HG03066 (cell line): ENCODE results near the gene GPC1.
"Not testable (repeated sequence)": the region's sequence is repeated elsewhere in the genome, so short reads cannot be mapped to it uniquely, and the experiment has no call there.

ENCODE experiments used
- ATAC-seq: cut with Tn5 transposase; IDR thresholded peaks from one replicate; pipeline ENCODE4 v1.9.1; 2021; ENCODE audit warnings: low read depth; ENCODE audit not compliant: unreplicated experiment

Gene GPC1

DNA sequence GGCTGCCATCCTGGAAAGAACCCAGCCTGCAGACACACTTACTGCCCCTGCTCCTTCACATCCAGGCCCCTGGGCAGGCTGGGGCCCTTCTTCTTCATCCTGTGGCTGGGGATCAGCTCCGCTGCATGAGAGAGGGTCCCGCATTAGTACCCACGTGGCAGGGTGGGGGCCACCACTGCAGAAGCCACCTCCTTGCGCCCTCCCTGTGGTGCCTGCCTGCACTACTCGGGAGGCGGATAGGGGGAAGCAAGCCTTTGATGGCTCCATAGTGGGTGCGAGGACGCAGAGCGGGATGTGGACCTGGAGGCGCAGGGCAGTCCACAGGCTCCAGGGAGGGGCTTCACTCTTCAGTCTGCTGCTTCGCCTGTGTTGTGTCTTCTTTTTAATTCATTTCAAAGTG, 46.7 kb downstream of the GPC1 start:
- no peak for ATAC-seq

DNA sequence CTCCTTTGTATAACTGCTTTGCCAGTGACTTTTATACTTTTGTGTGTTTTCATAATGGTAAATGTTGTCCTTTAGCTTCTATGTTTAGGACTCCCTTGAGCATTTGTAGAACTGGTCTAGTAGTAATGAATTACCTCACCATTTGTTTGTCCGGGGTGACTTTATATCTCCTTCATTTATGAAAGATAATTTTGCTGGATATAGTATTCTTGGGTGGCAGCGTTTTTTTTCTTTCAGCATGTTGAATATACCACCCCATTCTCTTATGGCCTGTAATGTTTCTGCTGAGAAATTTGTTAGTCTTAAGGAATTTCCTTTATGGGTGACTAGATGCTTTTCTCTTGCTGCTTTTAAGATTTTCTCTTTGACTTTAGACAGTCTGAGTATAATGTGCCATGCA, 56.0 kb downstream of the GPC1 start:
- ATAC-seq = no peak

DNA sequence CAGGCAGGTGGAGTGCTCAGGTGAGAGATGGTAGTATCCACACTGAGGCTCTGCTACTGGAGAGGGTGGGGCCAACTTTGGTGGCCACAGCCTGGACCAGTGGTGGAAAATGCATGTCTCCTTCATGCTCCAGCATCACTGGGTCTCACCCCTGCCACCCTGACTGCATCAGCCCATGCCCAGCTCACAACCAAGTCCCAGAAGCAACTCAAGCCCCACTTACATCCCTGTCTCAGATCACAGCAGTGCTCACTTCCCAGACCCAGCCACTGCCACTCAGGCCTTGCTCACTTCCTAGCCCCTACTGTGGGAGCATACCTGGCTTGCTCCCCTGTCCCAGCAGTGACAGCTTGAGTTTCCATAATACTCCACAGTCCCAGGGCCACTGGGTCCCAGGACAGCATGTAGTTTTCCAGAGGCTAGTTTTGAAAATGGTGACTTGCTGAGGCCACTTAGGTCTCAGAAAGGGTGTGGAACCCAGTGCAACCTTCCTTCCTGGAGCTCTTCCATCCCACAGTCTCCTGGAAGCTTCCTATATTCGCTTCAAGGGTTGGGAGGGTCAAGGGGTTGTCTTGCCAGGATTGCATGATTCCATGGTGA, 58.8 kb downstream of the GPC1 start:
- ATAC-seq = no peak

DNA sequence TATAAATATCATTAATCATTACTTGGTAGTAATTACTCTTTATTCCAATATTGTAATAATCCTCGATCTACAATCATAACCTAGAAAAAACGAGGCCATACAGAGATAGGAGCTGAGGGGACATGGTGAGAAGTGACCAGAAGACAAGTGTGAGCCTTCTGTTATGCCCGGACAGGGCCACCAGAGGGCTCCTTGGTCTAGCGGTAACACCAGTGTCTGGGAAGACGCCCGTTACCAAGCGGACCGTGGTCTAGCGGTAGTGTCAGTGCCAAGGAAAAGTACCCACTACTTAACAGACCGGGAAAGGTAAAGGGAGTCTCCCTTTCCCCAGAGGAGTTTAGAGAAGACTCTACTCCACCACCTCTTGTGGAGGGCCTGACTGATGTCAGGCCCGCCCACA, 59.5 kb downstream of the GPC1 start:
- not testable (repeated sequence) for ATAC-seq

DNA sequence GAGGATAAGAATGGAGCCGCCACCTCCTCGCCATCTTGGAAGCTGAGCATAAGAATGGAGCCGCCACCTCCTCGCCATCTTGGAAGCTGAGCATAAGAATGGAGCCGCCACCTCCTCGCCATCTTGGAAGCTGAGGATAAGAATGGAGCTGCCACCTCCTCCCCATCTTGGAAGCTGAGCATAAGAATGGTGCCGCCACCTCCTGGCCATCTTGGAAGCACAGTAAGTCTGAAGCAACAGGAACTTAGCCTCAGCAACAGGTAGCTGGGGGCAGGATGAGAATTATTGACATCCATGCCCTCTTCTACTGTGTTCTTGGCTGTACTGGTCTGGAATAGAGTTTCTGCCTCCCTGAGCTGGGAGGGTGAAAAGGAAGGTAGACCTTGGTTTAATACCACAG, 61.6 kb downstream of the GPC1 start:
- not testable (repeated sequence) for ATAC-seq

DNA sequence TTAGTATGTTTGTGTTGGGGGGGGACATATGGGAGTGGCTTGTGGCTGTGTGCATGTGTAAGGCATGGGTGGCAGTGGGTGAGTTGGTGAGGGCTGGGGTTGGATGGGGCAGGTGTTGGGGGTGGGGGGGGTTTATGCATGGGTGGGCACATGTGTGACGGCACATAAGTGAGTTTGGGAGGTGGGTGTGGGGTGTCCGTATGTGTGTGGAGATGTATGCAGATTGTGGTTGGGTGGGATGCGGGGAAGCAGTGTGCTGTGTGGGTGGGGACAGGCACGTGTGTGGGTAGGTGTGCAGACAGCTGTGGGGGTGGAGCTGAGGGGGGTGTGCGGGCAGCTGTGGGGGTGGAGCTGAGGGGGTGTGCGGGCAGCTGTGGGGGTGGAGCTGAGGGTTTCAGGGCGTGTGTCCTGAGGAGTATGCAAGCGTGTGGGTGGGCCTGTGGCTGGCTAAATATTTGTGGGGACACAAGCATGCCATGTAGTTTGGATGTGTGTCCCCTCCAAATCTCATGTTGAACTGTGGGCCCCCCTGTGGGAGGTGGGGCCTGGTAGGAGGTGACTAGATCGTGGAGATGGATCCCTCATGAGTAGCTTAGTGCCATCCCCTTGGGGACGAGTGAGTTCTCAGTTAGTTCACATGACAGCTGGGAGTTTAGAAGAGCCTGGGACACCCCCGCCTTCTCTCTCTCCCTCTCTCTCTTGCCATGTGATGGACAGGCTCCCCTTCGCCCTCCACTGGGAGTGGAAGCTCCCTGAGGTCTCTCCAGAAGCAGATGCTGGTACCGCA, 62.9 kb downstream of the GPC1 start:
- ATAC-seq = no peak

DNA sequence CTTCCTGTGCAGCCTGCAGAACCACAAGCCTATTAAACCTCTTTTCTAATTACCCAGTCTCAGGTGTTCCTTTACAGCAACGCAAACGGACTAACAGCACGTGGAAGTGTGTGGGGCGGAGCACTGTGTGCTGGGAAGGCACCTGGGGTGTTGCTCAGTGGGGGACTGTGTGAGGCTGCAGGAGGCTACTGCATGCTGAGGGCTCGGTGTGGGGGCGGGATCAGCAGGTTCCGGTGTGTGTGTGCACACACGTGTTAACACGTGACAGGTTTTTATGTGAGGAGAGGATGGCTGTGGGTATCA, 63.4 kb downstream of the GPC1 start:
- no peak for ATAC-seq

DNA sequence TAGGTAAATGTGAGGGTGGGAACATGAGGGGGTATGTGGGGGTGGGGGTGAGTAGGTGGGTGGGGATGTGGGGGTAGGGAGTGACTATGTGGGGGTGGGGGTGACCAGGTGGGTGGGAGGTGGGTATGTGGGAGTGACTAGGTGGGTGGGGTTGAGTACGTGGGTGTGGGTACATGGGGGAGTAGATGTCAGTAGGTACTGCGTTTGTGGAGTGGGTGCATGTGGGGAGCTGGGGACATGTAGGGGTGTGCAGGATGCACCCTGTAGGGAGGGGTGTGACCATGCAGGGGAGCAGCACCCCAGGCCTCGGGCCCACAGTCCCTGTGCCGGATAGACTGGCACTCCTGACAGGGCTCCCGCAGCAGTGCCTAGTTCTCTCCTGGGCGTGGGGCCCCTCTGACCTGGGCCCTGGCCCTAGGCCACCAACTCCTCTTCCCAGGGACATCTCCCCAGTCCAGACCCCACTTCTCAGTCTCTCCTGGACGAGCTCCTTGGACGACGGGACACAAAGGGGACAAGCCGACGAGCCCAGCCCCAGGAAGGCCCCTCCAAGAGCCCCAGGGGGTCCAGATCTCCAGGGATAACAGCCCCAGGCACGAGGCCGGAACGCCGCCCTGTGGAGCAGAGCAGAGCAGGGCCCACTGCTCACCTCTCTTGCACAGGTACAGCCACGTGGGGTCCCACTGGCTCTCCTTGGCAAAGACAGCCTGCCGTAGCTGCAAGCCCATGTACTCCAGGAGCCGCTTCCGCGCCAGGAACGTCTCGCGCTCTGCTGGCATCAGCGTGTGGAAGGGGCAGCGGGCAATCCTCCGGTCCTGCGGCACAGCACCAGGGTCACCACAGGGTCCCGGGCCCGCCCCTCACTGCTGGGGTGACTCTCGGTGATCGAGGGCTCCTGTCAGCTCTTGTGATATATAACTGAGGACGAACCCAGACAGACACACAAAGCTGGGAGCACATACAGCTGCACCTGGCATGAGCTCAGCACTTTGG, 64.1 kb downstream of the GPC1 start:
- ATAC-seq = no peak

DNA sequence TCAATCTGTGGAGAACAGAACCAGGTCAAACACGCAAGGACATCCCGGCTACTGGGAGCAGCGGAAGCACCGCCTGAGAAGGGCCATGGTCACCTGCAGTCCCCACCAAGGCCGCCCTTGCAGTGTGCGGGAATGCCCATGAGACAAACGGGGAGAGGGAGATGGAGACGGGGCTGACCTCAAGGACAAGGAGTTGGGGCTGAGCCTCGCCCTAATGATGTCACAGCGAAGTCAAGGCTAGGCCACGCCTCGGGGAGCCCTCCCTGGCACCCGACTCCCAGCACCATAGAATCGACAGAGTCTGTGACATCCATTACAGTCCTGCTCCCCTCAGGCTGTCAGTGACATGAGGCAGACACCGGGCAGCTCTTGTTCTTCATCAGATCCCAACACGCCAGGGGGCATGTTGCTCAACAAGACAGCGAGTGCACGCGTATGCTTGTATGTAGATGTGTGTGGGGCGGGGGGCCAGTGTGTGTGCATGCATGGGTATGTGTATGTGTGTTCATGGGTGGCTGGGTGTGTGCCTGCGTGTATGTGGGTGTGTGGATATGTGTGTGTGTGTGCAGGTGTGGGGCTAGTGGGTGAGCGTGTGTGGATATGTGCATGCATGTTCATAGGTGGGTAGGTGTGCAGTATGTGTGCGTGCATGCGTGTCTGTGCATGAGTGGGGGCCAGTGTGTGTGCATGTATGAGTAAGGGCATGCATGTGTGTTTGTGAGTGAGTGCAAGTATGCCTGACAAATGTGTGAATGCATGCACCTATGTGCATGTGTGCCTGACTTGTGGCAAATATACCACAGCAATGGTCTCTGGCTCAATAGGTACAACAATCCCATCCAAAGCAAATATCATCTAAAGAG, 65.3 kb downstream of the GPC1 start:
- ATAC-seq = no peak

DNA sequence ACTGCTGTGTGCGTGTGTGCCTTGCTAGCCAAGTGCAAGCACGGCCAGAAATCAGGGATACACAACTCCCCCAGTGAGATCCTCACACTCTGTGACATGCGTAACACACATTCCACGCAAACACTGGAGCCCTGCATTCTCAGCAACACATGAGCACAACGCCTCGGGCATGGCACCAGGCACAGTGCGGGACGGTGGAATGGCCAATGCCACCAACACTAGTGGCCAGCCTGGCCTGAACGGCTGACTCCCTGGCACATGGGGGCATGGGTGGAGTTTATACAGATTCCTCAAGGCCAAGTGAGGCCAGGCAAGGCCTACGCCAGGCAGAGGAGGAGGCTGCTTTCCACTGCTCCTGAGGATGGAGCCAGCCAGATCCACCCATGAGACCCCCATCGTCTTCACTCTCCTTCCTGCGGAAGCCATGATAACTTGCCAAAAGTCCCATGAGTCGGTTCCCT, 66.1 kb downstream of the GPC1 start:
- ATAC-seq = no peak

- ATAC-seq = no peak
Observed at GRCh38 chr2:240502059-240502429, 66.6 kb downstream of the GPC1 start.

DNA sequence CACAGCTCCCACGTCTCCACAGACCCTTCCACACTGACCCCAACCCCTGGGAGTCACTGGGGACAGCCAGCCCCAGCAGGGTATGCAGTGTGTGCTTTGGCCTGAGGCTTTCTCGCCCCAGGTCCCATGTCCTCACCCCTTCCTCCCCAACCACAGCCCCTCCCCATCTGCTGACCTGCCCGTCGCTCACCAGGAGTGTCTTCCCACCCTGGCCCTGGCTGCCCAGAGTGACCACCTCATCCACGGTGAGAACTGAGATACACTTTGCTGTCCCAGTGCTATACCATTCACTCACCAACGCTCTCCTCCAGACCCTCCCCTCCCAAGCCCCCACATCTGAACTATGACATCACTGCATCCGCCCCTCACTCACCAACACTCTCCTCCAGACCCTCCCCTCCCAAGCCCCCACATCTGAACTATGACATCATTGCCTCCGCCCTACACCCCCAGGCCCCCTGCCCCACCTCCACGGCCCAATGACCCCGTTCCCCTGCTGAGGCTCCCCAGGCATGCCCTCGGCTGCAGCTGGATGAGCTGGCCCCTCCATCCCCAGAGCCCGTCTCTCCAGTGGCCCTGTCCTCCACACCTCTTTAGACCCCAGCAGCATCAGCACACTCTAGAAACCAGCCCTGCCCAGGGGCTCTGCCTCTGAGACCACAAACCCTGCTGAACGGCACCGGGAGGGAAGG, 67.1 kb downstream of the GPC1 start:
- ATAC-seq = no peak

GRCh38 chr2:240503375-240503774, 67.9 kb downstream of the GPC1 start:
- ATAC-seq = no peak

- no peak for ATAC-seq
Observed at GRCh38 chr2:240503848-240504247, 68.4 kb downstream of the GPC1 start.

GRCh38 chr2:240505910-240506309, 70.4 kb downstream of the GPC1 start:
- no peak for ATAC-seq

DNA sequence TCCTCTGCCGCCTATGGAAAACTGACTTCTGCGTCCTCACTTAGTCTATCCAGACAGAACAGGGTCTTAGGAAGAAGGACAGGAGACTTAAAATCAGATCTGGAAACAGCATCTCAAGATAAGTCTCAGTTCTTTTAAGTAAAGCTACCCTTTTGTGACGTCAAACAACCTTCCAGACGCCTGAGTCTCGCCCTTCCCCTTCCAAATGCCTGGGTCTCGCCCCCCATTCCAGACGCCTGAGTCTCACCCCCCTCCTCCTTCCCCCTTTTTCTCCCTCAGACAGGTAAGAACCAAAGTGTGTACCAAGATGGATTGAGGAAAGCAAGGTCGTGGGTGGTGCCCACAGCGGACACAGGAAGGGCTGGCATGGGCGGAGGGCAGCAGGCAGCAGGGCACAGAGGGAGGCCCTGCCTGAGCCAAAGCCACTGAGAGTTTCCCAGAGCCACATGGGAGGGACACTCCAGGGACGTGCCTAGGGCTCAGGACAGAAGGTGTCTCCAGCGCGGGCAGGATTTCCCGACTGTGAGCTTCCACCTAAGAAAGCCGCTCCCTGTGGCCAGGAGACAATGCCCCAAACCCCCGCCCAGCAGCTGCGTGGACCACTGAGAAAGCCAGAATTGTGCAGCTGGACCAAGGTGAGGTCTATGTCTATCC, 71.1 kb downstream of the GPC1 start:
- ATAC-seq = no peak

GRCh38 chr2:240507060-240507777, 71.8 kb downstream of the GPC1 start:
- no peak for ATAC-seq

- ATAC-seq = no peak
Observed at GRCh38 chr2:240507778-240508251, 72.4 kb downstream of the GPC1 start.
